Astrocyte (in vitro differentiated cells and primary cell): ENCODE data around the gene TNFRSF8. TPM values are rescaled to one million over a fixed set of nuclear protein-coding genes. Genes with fewer than 3 reads are reported as not detected.
"Not testable (repeated sequence)": the region's sequence is repeated elsewhere in the genome, so short reads cannot be mapped to it uniquely, and the experiment has no call there.

Experiments used
- DNase-seq: peaks from one replicate; pipeline ENCODE4 v3.0.0-alpha.2; 2010; ENCODE audit warnings: low read depth
- FAIRE-seq: peaks from 2 replicates; lab custom pipeline; 2011; peaks lifted over from hg19 to GRCh38; lab: Jason Lieb, UNC
- H2AFZ ChIP-seq: 2 replicates; pipeline ENCODE4 v1.6.0; 2012; ENCODE audit warnings: low read depth, low read length, inconsistent platforms
- H3K27ac ChIP-seq: 2 replicates; pipeline ENCODE4 v1.5.1; 2011; ENCODE audit warnings: low read depth, low read length, inconsistent platforms
- H3K27me3 ChIP-seq: 2 replicates; pipeline ENCODE4 v1.6.0; 2011; ENCODE audit warnings: low read length, inconsistent platforms; ENCODE audit not compliant: insufficient read depth
- H3K36me3 ChIP-seq: 2 replicates; pipeline ENCODE4 v1.5.1; 2011; ENCODE audit warnings: low read length, inconsistent platforms; ENCODE audit not compliant: insufficient read depth
- H3K4me1 ChIP-seq: 2 replicates; pipeline ENCODE4 v1.5.1; 2011; ENCODE audit warnings: low read length, inconsistent platforms; ENCODE audit not compliant: insufficient read depth
- H3K4me2 ChIP-seq: 2 replicates; pipeline ENCODE4 v1.6.0; 2012; ENCODE audit warnings: low read length, inconsistent platforms
- H3K4me3 ChIP-seq: 2 replicates; pipeline ENCODE4 v1.5.1; 2011; ENCODE audit warnings: low read depth, mild to moderate bottlenecking, low read length, inconsistent platforms; ENCODE audit not compliant: insufficient read depth
- H3K79me2 ChIP-seq: 2 replicates; pipeline ENCODE4 v1.6.0; 2012; ENCODE audit warnings: mild to moderate bottlenecking, low read length, inconsistent platforms; ENCODE audit not compliant: insufficient read depth
- H3K9ac ChIP-seq: 2 replicates; pipeline ENCODE4 v1.6.0; 2012; ENCODE audit warnings: mild to moderate bottlenecking, low read length, inconsistent platforms
- H3K9me3 ChIP-seq: 2 replicates; pipeline ENCODE4 v1.5.1; 2012; ENCODE audit warnings: low read depth, mild to moderate bottlenecking, low read length, inconsistent platforms; ENCODE audit not compliant: insufficient read depth
- H4K20me1 ChIP-seq: 2 replicates; pipeline ENCODE4 v1.6.0; 2012; ENCODE audit warnings: low read length, inconsistent platforms; ENCODE audit not compliant: insufficient read depth
- H3K27ac Mint-ChIP-seq: one replicate; pipeline ENCODE4 v1.8.0; 2021; ENCODE audit warnings: mild to moderate bottlenecking, mixed read lengths; ENCODE audit not compliant: unreplicated experiment
- H3K27me3 Mint-ChIP-seq: one replicate; pipeline ENCODE4 v1.8.0; 2021; ENCODE audit warnings: low read depth, mixed read lengths; ENCODE audit not compliant: unreplicated experiment
- H3K36me3 Mint-ChIP-seq: one replicate; pipeline ENCODE4 v1.8.0; 2021; ENCODE audit warnings: low read depth, mixed read lengths; ENCODE audit not compliant: unreplicated experiment
- H3K4me1 Mint-ChIP-seq: one replicate; pipeline ENCODE4 v1.8.0; 2021; ENCODE audit warnings: low read depth, mixed read lengths; ENCODE audit not compliant: unreplicated experiment
- H3K4me3 Mint-ChIP-seq: one replicate; pipeline ENCODE4 v1.8.0; 2021; ENCODE audit warnings: mild to moderate bottlenecking, moderate library complexity, mixed read lengths; ENCODE audit not compliant: unreplicated experiment
- H3K9me3 Mint-ChIP-seq: one replicate; pipeline ENCODE4 v1.8.0; 2021; ENCODE audit warnings: mild to moderate bottlenecking, mixed read lengths; ENCODE audit not compliant: unreplicated experiment
- CTCF ChIP-seq: IDR thresholded peaks from 2 replicates; pipeline ENCODE4 v1.5.1; 2011; ENCODE audit warnings: low read depth, mild to moderate bottlenecking, inconsistent platforms, low read length, moderate library complexity; ENCODE audit not compliant: insufficient read depth
- EZH2 ChIP-seq: IDR thresholded peaks from 2 replicates; pipeline ENCODE4 v1.6.1; 2012; ENCODE audit warnings: mild to moderate bottlenecking, low read length, inconsistent platforms; ENCODE audit not compliant: insufficient read depth
- total RNA-seq: library from RNA; stranded (reverse); gene quantifications from 2 replicates; pipeline ENCODE4 v1.2.1, GENCODE V29; 2021

Gene TNFRSF8
- total RNA-seq, 1 donor from 2014 or later, result 0.16 TPM

DNA sequence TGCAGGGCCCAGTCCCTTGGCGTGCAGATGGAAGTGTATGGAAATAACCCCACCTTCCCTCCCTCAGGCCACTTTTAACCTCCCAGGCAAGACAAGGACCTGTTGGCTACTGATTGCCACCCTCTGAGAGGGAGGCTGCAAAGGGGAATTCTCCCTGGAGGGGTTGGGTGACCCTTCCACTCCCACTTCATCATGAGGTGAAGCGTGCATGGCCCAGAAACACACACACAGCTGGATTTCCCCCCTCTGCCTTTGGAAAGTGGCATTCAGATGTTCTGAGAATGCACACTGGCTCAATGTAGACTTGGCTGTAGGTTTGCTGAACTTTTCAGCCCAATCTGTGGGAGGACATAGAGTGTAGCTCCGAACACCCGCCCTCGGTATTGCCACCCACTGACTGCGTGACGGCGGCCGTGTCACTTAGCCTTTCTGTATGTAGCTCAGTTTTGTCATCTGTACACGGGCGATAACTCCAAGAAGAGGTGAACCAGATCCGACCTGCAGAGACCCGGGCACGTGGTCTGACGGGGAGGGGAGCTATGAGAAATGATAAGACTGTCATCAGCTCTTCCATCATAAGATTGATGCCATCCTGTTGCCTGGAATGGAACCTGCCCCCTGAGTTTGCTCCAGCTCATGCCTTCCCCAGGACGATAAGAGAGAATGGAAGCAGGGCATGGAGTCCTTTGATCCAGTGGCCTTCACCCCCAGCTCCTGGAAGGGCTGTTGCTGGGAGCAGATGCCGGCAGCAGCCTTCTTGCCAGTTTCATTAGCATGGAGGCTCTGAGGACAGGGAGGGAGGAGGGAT is 24.5 kb upstream of the TNFRSF8 start:
- no peak overlapping the region for H3K27ac Mint-ChIP-seq
- TF ChIP-seq EZH2, result no peak
- TF ChIP-seq CTCF, result no peak

DNA sequence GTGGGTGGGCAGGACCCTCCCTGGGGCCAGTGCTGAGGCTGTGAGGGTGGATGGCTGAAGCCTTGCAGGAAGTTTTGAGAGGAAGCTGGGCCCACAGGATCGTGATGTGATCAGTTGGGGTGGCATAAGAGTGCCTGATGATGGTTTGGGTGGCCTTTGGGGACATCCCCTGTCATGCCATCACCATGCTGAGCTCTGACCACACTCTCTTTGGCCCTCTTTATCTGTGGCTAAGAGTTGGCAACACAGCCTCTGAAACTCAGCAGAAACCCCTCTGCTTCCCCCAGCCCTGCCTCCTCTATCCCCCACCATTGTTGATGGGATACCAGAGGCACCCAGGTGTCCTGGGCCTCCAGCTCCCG is 24.0 kb upstream of the TNFRSF8 start:
- H3K9me3 ChIP-seq, result no peaks in the 10 kb centered on the region
- peaks cover 14% of the 10 kb centered on the region for H3K4me1 ChIP-seq
- H4K20me1 ChIP-seq, result no peaks in the 10 kb centered on the region
- peaks cover 1% of the 10 kb centered on the region for H3K9me3 Mint-ChIP-seq
- H3K4me2 ChIP-seq, result no peak overlapping the region
- H3K27ac Mint-ChIP-seq, result no peak overlapping the region
- H3K79me2 ChIP-seq, result no peaks in the 10 kb centered on the region
- TF ChIP-seq CTCF (no peak), EZH2 (no peak)
- H3K9ac ChIP-seq, result no peak overlapping the region
- H3K27me3 Mint-ChIP-seq, result peaks cover 2% of the 10 kb centered on the region
- peaks cover 9% of the 10 kb centered on the region for H3K4me1 Mint-ChIP-seq
- FAIRE-seq (no peak), DNase-seq (no peak)
- H3K36me3 ChIP-seq, result no peaks in the 10 kb centered on the region
- H2AFZ ChIP-seq, result no peak overlapping the region
- no peak overlapping the region for H3K27ac ChIP-seq
- H3K27me3 ChIP-seq, result peaks cover 3% of the 10 kb centered on the region
- H3K4me3 ChIP-seq, result no peak overlapping the region
- no peak overlapping the region for H3K4me3 Mint-ChIP-seq
- no peaks in the 10 kb centered on the region for H3K36me3 Mint-ChIP-seq

More for the DNA sequence above, 24.5 kb upstream of the TNFRSF8 start:
- Histone ChIP-seq H3K9ac (no peak overlapping the region), H4K20me1 (no peaks in the 10 kb centered on the region), H3K36me3 (no peaks in the 10 kb centered on the region), H3K4me1 (peaks cover 14% of the 10 kb centered on the region), H3K9me3 (no peaks in the 10 kb centered on the region), H3K4me2 (no peak overlapping the region), H2AFZ (no peak overlapping the region), H3K27me3 (peaks cover 3% of the 10 kb centered on the region), H3K4me3 (no peak overlapping the region), H3K27ac (no peak overlapping the region), H3K79me2 (no peaks in the 10 kb centered on the region)
- peaks cover 1% of the 10 kb centered on the region for H3K27me3 Mint-ChIP-seq
- H3K36me3 Mint-ChIP-seq, result no peaks in the 10 kb centered on the region
- H3K9me3 Mint-ChIP-seq, result no peaks in the 10 kb centered on the region
- DNase-seq, result no peak
- no peak for FAIRE-seq
- no peak overlapping the region for H3K4me3 Mint-ChIP-seq
- peaks cover 8% of the 10 kb centered on the region for H3K4me1 Mint-ChIP-seq

DNA sequence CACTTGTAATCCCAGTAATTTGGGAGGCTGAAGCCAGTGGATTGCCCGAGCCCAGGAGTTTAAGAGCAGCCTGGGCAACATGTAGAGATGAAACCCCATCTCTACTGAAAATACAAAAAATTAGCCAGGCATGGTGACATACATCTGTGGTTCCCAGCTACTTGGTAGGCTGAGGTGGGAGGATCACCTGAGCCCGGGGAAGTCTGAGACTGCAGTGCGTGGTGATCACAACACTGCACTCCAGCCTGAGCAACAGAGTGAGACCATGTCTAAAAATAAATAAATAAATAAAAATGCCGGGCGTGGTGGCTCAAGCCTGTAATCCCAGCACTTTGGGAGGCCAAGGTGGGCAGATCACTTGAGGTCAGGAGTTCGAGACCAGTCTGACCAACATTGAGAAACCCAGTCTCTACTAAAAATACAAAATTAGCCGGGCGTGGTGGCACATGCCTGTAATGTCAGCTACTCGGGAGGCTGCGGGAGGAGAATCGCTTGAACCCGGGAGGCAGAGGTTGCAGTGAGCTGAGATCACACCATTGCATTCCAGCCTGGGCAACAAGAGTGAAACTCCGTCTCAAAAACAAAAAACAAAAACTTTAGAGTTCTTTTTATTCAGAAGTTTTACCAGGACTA is 23.2 kb upstream of the TNFRSF8 start:
- not testable (repeated sequence) for FAIRE-seq, H3K4me3 ChIP-seq, H3K27me3 Mint-ChIP-seq, H3K79me2 ChIP-seq, H3K4me3 Mint-ChIP-seq, H3K9me3 Mint-ChIP-seq, H3K9ac ChIP-seq, H3K9me3 ChIP-seq, H3K4me1 Mint-ChIP-seq, H3K36me3 Mint-ChIP-seq, H3K27me3 ChIP-seq, H3K27ac ChIP-seq, DNase-seq, H4K20me1 ChIP-seq, H3K27ac Mint-ChIP-seq, H3K36me3 ChIP-seq, H2AFZ ChIP-seq
- H3K4me1 ChIP-seq, result peaks cover 14% of the 10 kb centered on the region
- H3K4me2 ChIP-seq, result peak overlapping the region; percentile 49
